ENCODE results near the gene PEAK1. TPM values are rescaled to one million over a fixed set of nuclear protein-coding genes. Genes with fewer than 3 reads are reported as not detected.

PEAK1 gene
- total RNA-seq, 1 donor: 133 TPM

DNA sequence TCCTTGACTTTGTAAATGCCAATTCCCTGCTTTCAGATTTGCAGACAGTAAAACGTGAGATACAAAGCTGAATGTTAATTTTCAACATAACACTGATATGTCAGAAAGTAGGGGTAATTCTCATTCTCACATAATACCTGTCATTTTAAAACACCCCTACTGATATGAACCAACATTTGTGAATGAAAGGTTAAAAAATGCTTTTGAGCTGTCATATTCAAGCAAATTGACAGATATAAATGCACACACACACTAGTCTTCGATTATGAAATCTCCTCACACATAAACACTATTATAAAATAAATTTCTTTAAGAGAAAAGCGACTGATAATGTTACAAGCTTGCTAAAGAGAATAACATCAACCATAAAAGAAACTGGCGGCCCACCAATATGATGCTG, 128.8 kb downstream of the PEAK1 start:
- H3K27ac ChIP-seq (ENCODE audit: low read depth, low read length): no peak overlapping the region
- H3K4me3 ChIP-seq (ENCODE audit: insufficient read depth, low read length): no peak overlapping the region
- H2AFZ ChIP-seq (ENCODE audit: low read length): no peak overlapping the region
- no peak for TF ChIP-seq CTCF (IDR thresholded peaks at IDR 0.05; ENCODE audit: extremely low read depth, low read depth, low read length)
- no peaks in the 10 kb centered on the region for H3K27me3 ChIP-seq (ENCODE audit: insufficient read depth, low read length)
- H3K4me1 ChIP-seq (ENCODE audit: insufficient read depth, low read length): peaks cover 22% of the 10 kb centered on the region
- no peaks in the 10 kb centered on the region for H3K36me3 ChIP-seq (ENCODE audit: insufficient read depth, low read length)
- H3K4me2 ChIP-seq (ENCODE audit: insufficient read depth, low read length): no peak overlapping the region
- no peak for DNase-seq (ENCODE audit: insufficient read length, low spot score, missing footprints)
- H3K9me3 ChIP-seq (ENCODE audit: low read depth, low read length): no peaks in the 10 kb centered on the region
- H4K20me1 ChIP-seq (ENCODE audit: insufficient read depth, low read length): peaks cover 37% of the 10 kb centered on the region
- peaks cover 79% of the 10 kb centered on the region for H3K79me2 ChIP-seq (ENCODE audit: insufficient read depth, low read length)

GRCh38 chr15:77287385-77287784, 132.5 kb downstream of the PEAK1 start:
- no peaks in the 10 kb centered on the region for H3K9me3 ChIP-seq (ENCODE audit: low read depth, low read length)
- no peak for TF ChIP-seq CTCF (IDR thresholded peaks at IDR 0.05; ENCODE audit: extremely low read depth, low read depth, low read length)
- no peak overlapping the region for H3K4me2 ChIP-seq (ENCODE audit: insufficient read depth, low read length)
- H3K4me3 ChIP-seq (ENCODE audit: insufficient read depth, low read length): no peak overlapping the region
- DNase-seq (ENCODE audit: insufficient read length, low spot score, missing footprints): no peak
- peaks cover 26% of the 10 kb centered on the region for H3K4me1 ChIP-seq (ENCODE audit: insufficient read depth, low read length)
- H4K20me1 ChIP-seq (ENCODE audit: insufficient read depth, low read length): peaks cover 23% of the 10 kb centered on the region
- H3K36me3 ChIP-seq (ENCODE audit: insufficient read depth, low read length): peaks cover 17% of the 10 kb centered on the region
- peaks cover 64% of the 10 kb centered on the region for H3K79me2 ChIP-seq (ENCODE audit: insufficient read depth, low read length)
- no peak overlapping the region for H2AFZ ChIP-seq (ENCODE audit: low read length)
- peak overlapping the region; percentile 25 for H3K27ac ChIP-seq (ENCODE audit: low read depth, low read length)
- H3K27me3 ChIP-seq (ENCODE audit: insufficient read depth, low read length): no peaks in the 10 kb centered on the region

DNA sequence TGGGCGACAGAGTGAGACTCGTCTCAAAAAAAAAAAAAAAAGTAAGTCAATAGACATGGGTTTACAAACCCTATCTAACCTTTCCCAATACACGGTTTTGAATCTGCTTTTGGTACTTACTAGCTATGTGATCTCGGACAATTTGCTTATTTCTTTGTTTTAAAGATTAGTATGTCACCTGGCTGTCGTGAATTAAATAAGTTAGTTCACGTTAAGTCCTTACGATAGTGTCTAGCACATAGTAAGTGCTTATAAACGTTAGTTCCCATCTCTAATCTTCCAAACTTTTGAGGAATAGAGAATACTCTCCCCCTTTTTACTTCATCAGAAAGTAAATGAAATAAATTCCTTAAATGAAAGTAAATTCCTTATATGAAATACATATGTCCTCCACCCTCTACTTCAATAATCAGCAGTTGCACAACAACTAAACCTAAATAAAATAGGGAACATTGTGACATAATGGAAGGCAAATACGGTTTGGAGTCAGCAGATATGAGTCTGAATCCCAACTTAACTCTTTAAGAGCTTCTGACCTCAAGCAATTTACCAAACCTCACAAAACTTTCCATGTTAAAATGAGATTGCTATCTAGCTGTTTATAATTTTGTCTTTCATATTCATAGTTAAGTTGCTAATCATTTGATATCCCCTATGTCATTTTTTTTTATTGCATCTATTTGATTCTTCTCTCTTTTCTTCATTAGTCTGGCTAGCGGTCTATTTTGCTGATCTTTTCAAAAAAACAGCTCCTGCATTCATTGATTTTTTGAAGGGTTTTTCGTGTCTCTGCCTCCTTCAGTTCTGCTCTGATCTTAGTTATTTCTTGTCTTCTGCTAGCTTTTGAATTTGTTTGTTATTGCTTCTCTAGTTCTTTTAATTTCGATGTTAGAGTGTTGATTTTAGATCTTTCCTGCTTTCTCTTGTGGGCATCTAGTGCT, 134.6 kb downstream of the PEAK1 start:
- TF ChIP-seq CTCF (IDR thresholded peaks at IDR 0.05; ENCODE audit: extremely low read depth, low read depth, low read length): no peak
- peaks cover 43% of the 10 kb centered on the region for H3K79me2 ChIP-seq (ENCODE audit: insufficient read depth, low read length)
- H3K4me2 ChIP-seq (ENCODE audit: insufficient read depth, low read length): no peak overlapping the region
- H3K27ac ChIP-seq (ENCODE audit: low read depth, low read length): no peak overlapping the region
- peaks cover 31% of the 10 kb centered on the region for H3K4me1 ChIP-seq (ENCODE audit: insufficient read depth, low read length)
- H3K27me3 ChIP-seq (ENCODE audit: insufficient read depth, low read length): no peaks in the 10 kb centered on the region
- H3K36me3 ChIP-seq (ENCODE audit: insufficient read depth, low read length): peaks cover 17% of the 10 kb centered on the region
- no peak for DNase-seq (ENCODE audit: insufficient read length, low spot score, missing footprints)
- no peak overlapping the region for H3K4me3 ChIP-seq (ENCODE audit: insufficient read depth, low read length)
- no peak overlapping the region for H2AFZ ChIP-seq (ENCODE audit: low read length)
- H4K20me1 ChIP-seq (ENCODE audit: insufficient read depth, low read length): peaks cover 16% of the 10 kb centered on the region
- no peaks in the 10 kb centered on the region for H3K9me3 ChIP-seq (ENCODE audit: low read depth, low read length)

DNA sequence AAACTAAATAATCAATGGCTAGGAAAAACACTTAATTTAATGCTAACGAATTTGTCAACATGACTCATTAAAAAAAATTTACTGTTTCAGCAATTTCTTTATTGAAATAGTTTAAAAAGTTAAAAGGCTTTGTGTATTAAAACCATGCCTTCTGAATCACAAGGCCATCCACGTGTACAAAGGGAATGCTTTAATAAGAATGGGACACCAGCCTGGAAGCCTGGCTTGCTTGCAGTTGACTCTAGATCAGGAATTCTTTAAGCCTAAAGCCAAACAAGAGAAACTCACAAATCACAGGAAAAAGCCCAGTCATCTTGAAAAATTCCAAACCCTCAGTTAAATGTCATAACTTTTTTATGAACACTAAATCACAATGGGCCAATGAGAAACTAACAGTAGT, 137.6 kb downstream of the PEAK1 start:
- Histone ChIP-seq H3K4me3 (ENCODE audit: insufficient read depth, low read length) (no peak overlapping the region), H3K79me2 (ENCODE audit: insufficient read depth, low read length) (peaks cover 20% of the 10 kb centered on the region), H2AFZ (ENCODE audit: low read length) (no peak overlapping the region), H3K9me3 (ENCODE audit: low read depth, low read length) (no peaks in the 10 kb centered on the region), H3K27me3 (ENCODE audit: insufficient read depth, low read length) (no peaks in the 10 kb centered on the region), H4K20me1 (ENCODE audit: insufficient read depth, low read length) (peaks cover 8% of the 10 kb centered on the region), H3K4me2 (ENCODE audit: insufficient read depth, low read length) (no peak overlapping the region), H3K27ac (ENCODE audit: low read depth, low read length) (peak overlapping the region; percentile 70), H3K4me1 (ENCODE audit: insufficient read depth, low read length) (peaks cover 21% of the 10 kb centered on the region), H3K36me3 (ENCODE audit: insufficient read depth, low read length) (peaks cover 23% of the 10 kb centered on the region)
- no peak for TF ChIP-seq CTCF (IDR thresholded peaks at IDR 0.05; ENCODE audit: extremely low read depth, low read depth, low read length)
- DNase-seq (ENCODE audit: insufficient read length, low spot score, missing footprints): peak; percentile 54

All from osteoblast (primary cell).